ENCODE data around the gene LRRK1. TPM values are rescaled to one million over a fixed set of nuclear protein-coding genes. Genes with fewer than 3 reads are reported as not detected.

The LRRK1 gene
- total and polyA plus RNA-seq, 2 donors (not counting 1 experiment from before 2014, with no cell fraction given) = 19.8 to 53.0 TPM

DNA sequence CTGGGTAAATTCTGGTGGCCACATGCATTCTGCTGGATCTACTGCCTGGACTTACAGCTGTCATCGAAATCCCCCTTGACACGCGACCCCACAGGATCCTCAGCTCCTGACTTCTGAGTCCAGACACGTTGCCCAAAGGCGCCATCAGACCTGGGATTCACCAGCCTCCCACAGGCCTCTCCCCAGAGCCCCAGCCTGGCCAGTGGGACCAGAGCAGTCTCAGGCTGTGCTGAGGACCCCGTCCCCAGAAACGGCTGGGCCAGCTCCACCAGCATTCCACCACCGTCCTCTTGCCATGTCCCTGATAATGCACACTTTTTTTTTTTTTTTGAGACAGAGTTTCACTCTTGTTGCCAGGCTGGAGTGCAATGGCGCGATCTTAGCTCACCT, 166.1 kb downstream of the LRRK1 start:
- no peaks in the 10 kb centered on the region for H3K79me2 ChIP-seq (ENCODE audit: control insufficient read depth, insufficient read depth, low read length)
- H3K27ac Mint-ChIP-seq = no peak overlapping the region
- no peak overlapping the region for H2AFZ ChIP-seq (ENCODE audit: insufficient read depth, low read depth, low read length, poor library complexity, severe bottlenecking)
- H3K4me3 ChIP-seq (ENCODE audit: control extremely low read depth in 1 of 5, extremely low read depth in 1 of 5, insufficient read depth in 1 of 5, low read depth in 2 of 5, low read length in 4 of 5) = no peak overlapping the region
- DNase-seq = no peak
- H3K27me3 Mint-ChIP-seq = no peaks in the 10 kb centered on the region
- 97% methylated on average over 8 of the region's 10 CpGs for WGBS (ENCODE audit: insufficient coverage)
- peaks cover 0 to 3% (median 0%) of the 10 kb centered on the region in 4 experiments for H3K27me3 ChIP-seq (replicated peaks in 1 of 4; ENCODE audit: control extremely low read depth in 1 of 4, control insufficient read depth in 3 of 4, insufficient read depth in 4 of 4, low read length in 3 of 4)
- ATAC-seq (ENCODE audit: low read depth) = no peak
- no peaks in the 10 kb centered on the region for H3K9me3 Mint-ChIP-seq (ENCODE audit: insufficient read depth)
- H3K4me1 ChIP-seq (ENCODE audit: control insufficient read depth in 2 of 2, insufficient read depth in 2 of 2, low read length in 2 of 2) = peaks cover 0 to 6% of the 10 kb centered on the region in 2 donors
- H3K9ac ChIP-seq (ENCODE audit: low read length) = no peak overlapping the region
- no peak for TF ChIP-seq EZH2 (IDR thresholded peaks at IDR 0.05; ENCODE audit: borderline replicate concordance, insufficient read depth, low read depth, low read length, poor library complexity, severe bottlenecking)
- TF ChIP-seq, protein P1, sequence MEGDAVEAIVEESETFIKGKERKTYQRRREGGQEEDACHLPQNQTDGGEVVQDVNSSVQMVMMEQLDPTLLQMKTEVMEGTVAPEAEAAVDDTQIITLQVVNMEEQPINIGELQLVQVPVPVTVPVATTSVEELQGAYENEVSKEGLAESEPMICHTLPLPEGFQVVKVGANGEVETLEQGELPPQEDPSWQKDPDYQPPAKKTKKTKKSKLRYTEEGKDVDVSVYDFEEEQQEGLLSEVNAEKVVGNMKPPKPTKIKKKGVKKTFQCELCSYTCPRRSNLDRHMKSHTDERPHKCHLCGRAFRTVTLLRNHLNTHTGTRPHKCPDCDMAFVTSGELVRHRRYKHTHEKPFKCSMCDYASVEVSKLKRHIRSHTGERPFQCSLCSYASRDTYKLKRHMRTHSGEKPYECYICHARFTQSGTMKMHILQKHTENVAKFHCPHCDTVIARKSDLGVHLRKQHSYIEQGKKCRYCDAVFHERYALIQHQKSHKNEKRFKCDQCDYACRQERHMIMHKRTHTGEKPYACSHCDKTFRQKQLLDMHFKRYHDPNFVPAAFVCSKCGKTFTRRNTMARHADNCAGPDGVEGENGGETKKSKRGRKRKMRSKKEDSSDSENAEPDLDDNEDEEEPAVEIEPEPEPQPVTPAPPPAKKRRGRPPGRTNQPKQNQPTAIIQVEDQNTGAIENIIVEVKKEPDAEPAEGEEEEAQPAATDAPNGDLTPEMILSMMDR (IDR thresholded peaks at IDR 0.05) = no peak
- H3K4me3 Mint-ChIP-seq = no peak overlapping the region
- H3K9me3 ChIP-seq (ENCODE audit: control extremely low read depth in 1 of 3, control insufficient read depth in 2 of 3, insufficient read depth in 1 of 3, low read length in 2 of 3) = peaks cover 0 to 4% (median 0%) of the 10 kb centered on the region in 3 donors
- no peak overlapping the region for H3K4me2 ChIP-seq (replicated peaks; ENCODE audit: low read depth, low read length, poor library complexity, severe bottlenecking)
- intact Hi-C loops (cut with micrococcal nuclease) = loop anchor here (5.0 kb wide), 1 partner anchor 68 kb away; no protein-coding TSS in a partner anchor
- POLR2A ChIA-PET = no interaction called here
- CTCF ChIA-PET = interaction anchor here (1.1 to 8.7 kb wide), 3 partner anchors 69 to 176 kb away, joined by 3 to 138 read pairs (median 9); partner anchors contain the start of gene CHSY1
- peaks cover 2% of the 10 kb centered on the region for H3K4me1 Mint-ChIP-seq
- no peaks in the 10 kb centered on the region for H4K20me1 ChIP-seq (ENCODE audit: control insufficient read depth, insufficient read depth, low read length, poor library complexity, severe bottlenecking)
- no peak overlapping the region for H3K27ac ChIP-seq (ENCODE audit: low read length in 2 of 2)
- no peaks in the 10 kb centered on the region for H3K36me3 ChIP-seq (replicated peaks in 1 of 2; ENCODE audit: control extremely low read depth in 1 of 2, control insufficient read depth in 1 of 2, extremely low read depth in 1 of 2, insufficient read depth in 2 of 2, low read length in 1 of 2)

DNA sequence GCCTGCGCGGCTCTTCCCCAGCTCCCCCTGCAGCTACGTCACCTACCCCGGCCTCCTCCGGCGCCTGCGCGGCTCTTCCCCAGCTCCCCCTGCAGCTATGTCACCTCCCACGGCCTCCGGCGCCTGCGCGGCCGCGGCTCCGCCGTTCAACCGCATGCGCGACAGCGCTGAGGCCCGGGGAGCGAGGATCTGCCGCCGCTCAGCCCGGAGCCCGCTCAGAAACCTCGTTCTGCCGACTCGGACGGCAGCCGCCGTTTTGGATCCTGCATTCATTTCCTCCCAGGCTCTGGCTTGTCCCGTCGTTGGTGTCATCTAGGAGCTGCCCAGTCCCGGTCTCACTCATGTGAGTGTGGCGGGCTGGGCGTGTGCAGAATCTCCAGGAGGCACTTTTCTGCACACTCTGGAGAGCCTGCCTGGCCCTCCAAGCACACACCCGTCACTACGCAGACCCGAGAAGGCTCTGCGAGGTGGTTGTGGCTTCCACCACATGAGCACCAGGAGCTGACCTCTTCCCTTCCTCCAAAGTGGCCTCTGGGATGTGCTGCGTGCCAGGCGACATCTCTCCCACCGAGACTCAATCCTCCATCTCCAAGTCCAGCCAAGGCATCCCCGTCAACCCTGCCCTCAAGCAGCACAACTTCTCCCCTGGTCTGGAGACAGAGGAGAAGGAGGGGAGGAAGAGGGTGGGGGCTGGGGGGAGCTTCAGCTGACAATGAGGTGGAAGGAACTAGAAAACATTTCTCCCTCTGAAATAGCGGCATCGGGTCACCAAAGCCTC, 167.4 kb downstream of the LRRK1 start:
- H3K4me2 ChIP-seq (replicated peaks; ENCODE audit: low read depth, low read length, poor library complexity, severe bottlenecking) = no peak overlapping the region
- H3K27me3 Mint-ChIP-seq = no peaks in the 10 kb centered on the region

More for the DNA sequence above, 167.4 kb downstream of the LRRK1 start:
- Histone ChIP-seq H2AFZ (ENCODE audit: insufficient read depth, low read depth, low read length, poor library complexity, severe bottlenecking) (no peak overlapping the region), H3K9ac (ENCODE audit: low read length) (no peak overlapping the region), H4K20me1 (ENCODE audit: control insufficient read depth, insufficient read depth, low read length, poor library complexity, severe bottlenecking) (no peaks in the 10 kb centered on the region), H3K79me2 (ENCODE audit: control insufficient read depth, insufficient read depth, low read length) (no peaks in the 10 kb centered on the region), H3K4me1 (ENCODE audit: control insufficient read depth in 2 of 2, insufficient read depth in 2 of 2, low read length in 2 of 2) (peaks cover 0 to 6% of the 10 kb centered on the region in 2 donors), H3K27ac (ENCODE audit: low read length in 2 of 2) (no peak overlapping the region), H3K4me3 (ENCODE audit: control extremely low read depth in 1 of 5, extremely low read depth in 1 of 5, insufficient read depth in 1 of 5, low read depth in 2 of 5, low read length in 4 of 5) (no peak overlapping the region), H3K36me3 (replicated peaks in 1 of 2; ENCODE audit: control extremely low read depth in 1 of 2, control insufficient read depth in 1 of 2, extremely low read depth in 1 of 2, insufficient read depth in 2 of 2, low read length in 1 of 2) (no peaks in the 10 kb centered on the region), H3K9me3 (ENCODE audit: control extremely low read depth in 1 of 3, control insufficient read depth in 2 of 3, insufficient read depth in 1 of 3, low read length in 2 of 3) (peaks cover 0 to 4% (median 0%) of the 10 kb centered on the region in 3 donors), H3K27me3 (replicated peaks in 1 of 4; ENCODE audit: control extremely low read depth in 1 of 4, control insufficient read depth in 3 of 4, insufficient read depth in 4 of 4, low read length in 3 of 4) (peaks cover 0 to 3% (median 0%) of the 10 kb centered on the region in 4 experiments)
- peaks cover 2% of the 10 kb centered on the region for H3K4me1 Mint-ChIP-seq
- intact Hi-C loops (cut with micrococcal nuclease) = loop anchor here (5.0 kb wide), 1 partner anchor 69 kb away; no protein-coding TSS in a partner anchor
- CTCF ChIA-PET = interaction anchor here (2.2 to 8.7 kb wide), 4 partner anchors 70 to 174 kb away, joined by 9 to 138 read pairs (median 11); partner anchors contain the start of gene CHSY1
- no peaks in the 10 kb centered on the region for H3K9me3 Mint-ChIP-seq (ENCODE audit: insufficient read depth)
- TF ChIP-seq, protein P1 (IDR thresholded peaks at IDR 0.05) = no peak
- TF ChIP-seq EZH2 (IDR thresholded peaks at IDR 0.05; ENCODE audit: borderline replicate concordance, insufficient read depth, low read depth, low read length, poor library complexity, severe bottlenecking) = no peak
- H3K4me3 Mint-ChIP-seq = no peak overlapping the region
- no peak overlapping the region for H3K27ac Mint-ChIP-seq
- 94% methylated on average over 40 of the region's 48 CpGs for WGBS (ENCODE audit: insufficient coverage)
- no peak for ATAC-seq (ENCODE audit: low read depth)
- DNase-seq = no peak
- POLR2A ChIA-PET = no interaction called here
